ENCODE results near the gene NR6A1.

NR6A1 gene

GRCh38 chr9:124676159-124676551 lies 95.0 kb downstream of the NR6A1 start:
- Mint-ChIP-seq H3K9me3 (peaks cover 5% of the 10 kb centered on the region), H3K27ac (no peak overlapping the region), H3K4me1 (ENCODE audit: low read depth) (peaks cover 20% of the 10 kb centered on the region), H3K4me3 (no peak overlapping the region), H3K36me3 (ENCODE audit: low read depth) (peaks cover 3% of the 10 kb centered on the region), H3K27me3 (ENCODE audit: low read depth) (peaks cover 9% of the 10 kb centered on the region)
- no peak for DNase-seq (ENCODE audit: low spot score)

GRCh38 chr9:124675261-124676158 lies 95.6 kb downstream of the NR6A1 start:
- peaks cover 26% of the 10 kb centered on the region for H3K4me1 Mint-ChIP-seq (ENCODE audit: low read depth)
- peaks cover 3% of the 10 kb centered on the region for H3K36me3 Mint-ChIP-seq (ENCODE audit: low read depth)
- no peak overlapping the region for H3K4me3 Mint-ChIP-seq

GRCh38 chr9:124674651-124675050 lies 96.5 kb downstream of the NR6A1 start:
- Mint-ChIP-seq H3K36me3 (ENCODE audit: low read depth) (peaks cover 3% of the 10 kb centered on the region), H3K27ac (no peak overlapping the region), H3K9me3 (peaks cover 5% of the 10 kb centered on the region), H3K4me3 (no peak overlapping the region), H3K27me3 (ENCODE audit: low read depth) (peaks cover 9% of the 10 kb centered on the region), H3K4me1 (ENCODE audit: low read depth) (peaks cover 28% of the 10 kb centered on the region)
- DNase-seq (ENCODE audit: low spot score): no peak

More at GRCh38 chr9:124675261-124676158, 95.6 kb downstream of the NR6A1 start:
- no peak for DNase-seq (ENCODE audit: low spot score)
- peaks cover 9% of the 10 kb centered on the region for H3K27me3 Mint-ChIP-seq (ENCODE audit: low read depth)
- H3K27ac Mint-ChIP-seq: no peak overlapping the region
- H3K9me3 Mint-ChIP-seq: peaks cover 5% of the 10 kb centered on the region

GRCh38 chr9:124673063-124673462 lies 98.0 kb downstream of the NR6A1 start:
- Mint-ChIP-seq H3K4me1 (ENCODE audit: low read depth) (peaks cover 30% of the 10 kb centered on the region), H3K9me3 (peaks cover 5% of the 10 kb centered on the region), H3K36me3 (ENCODE audit: low read depth) (peaks cover 3% of the 10 kb centered on the region), H3K27ac (no peak overlapping the region), H3K27me3 (ENCODE audit: low read depth) (peaks cover 11% of the 10 kb centered on the region), H3K4me3 (no peak overlapping the region)
- DNase-seq (ENCODE audit: low spot score): no peak

GRCh38 chr9:124671861-124672260 lies 99.2 kb downstream of the NR6A1 start:
- no peak overlapping the region for H3K27ac Mint-ChIP-seq
- H3K36me3 Mint-ChIP-seq (ENCODE audit: low read depth): peaks cover 3% of the 10 kb centered on the region
- H3K4me3 Mint-ChIP-seq: no peak overlapping the region
- H3K9me3 Mint-ChIP-seq: peaks cover 5% of the 10 kb centered on the region
- no peak for DNase-seq (ENCODE audit: low spot score)
- peaks cover 30% of the 10 kb centered on the region for H3K4me1 Mint-ChIP-seq (ENCODE audit: low read depth)
- peaks cover 11% of the 10 kb centered on the region for H3K27me3 Mint-ChIP-seq (ENCODE audit: low read depth)

- no peak overlapping the region for H3K4me3 Mint-ChIP-seq
- H3K9me3 Mint-ChIP-seq: no peaks in the 10 kb centered on the region
- H3K4me1 Mint-ChIP-seq (ENCODE audit: low read depth): peaks cover 19% of the 10 kb centered on the region
- no peak overlapping the region for H3K27ac Mint-ChIP-seq
- no peak for DNase-seq (ENCODE audit: low spot score)
- H3K27me3 Mint-ChIP-seq (ENCODE audit: low read depth): peaks cover 7% of the 10 kb centered on the region
- H3K36me3 Mint-ChIP-seq (ENCODE audit: low read depth): no peaks in the 10 kb centered on the region
These were observed 104.5 kb downstream of the NR6A1 start for GRCh38 chr9:124666642-124667041.

- H3K27me3 Mint-ChIP-seq (ENCODE audit: low read depth): peaks cover 7% of the 10 kb centered on the region
- no peaks in the 10 kb centered on the region for H3K36me3 Mint-ChIP-seq (ENCODE audit: low read depth)
- H3K9me3 Mint-ChIP-seq: no peaks in the 10 kb centered on the region
- H3K4me1 Mint-ChIP-seq (ENCODE audit: low read depth): peaks cover 14% of the 10 kb centered on the region
- H3K4me3 Mint-ChIP-seq: no peak overlapping the region
- DNase-seq (ENCODE audit: low spot score): no peak
- no peak overlapping the region for H3K27ac Mint-ChIP-seq
These were observed 105.6 kb downstream of the NR6A1 start for GRCh38 chr9:124665391-124666058.

- no peak overlapping the region for H3K4me3 Mint-ChIP-seq
- DNase-seq (ENCODE audit: low spot score): no peak
- no peaks in the 10 kb centered on the region for H3K9me3 Mint-ChIP-seq
- no peak overlapping the region for H3K27ac Mint-ChIP-seq
- H3K27me3 Mint-ChIP-seq (ENCODE audit: low read depth): peaks cover 5% of the 10 kb centered on the region
- no peaks in the 10 kb centered on the region for H3K36me3 Mint-ChIP-seq (ENCODE audit: low read depth)
- peaks cover 20% of the 10 kb centered on the region for H3K4me1 Mint-ChIP-seq (ENCODE audit: low read depth)
These were observed 107.0 kb downstream of the NR6A1 start for GRCh38 chr9:124664143-124664542.

GRCh38 chr9:124663046-124663961 lies 107.8 kb downstream of the NR6A1 start:
- Mint-ChIP-seq H3K9me3 (no peaks in the 10 kb centered on the region), H3K36me3 (ENCODE audit: low read depth) (no peaks in the 10 kb centered on the region), H3K27me3 (ENCODE audit: low read depth) (peaks cover 5% of the 10 kb centered on the region), H3K4me1 (ENCODE audit: low read depth) (peaks cover 27% of the 10 kb centered on the region), H3K27ac (no peak overlapping the region), H3K4me3 (no peak overlapping the region)
- no peak for DNase-seq (ENCODE audit: low spot score)

- Mint-ChIP-seq H3K4me3 (no peak overlapping the region), H3K27ac (no peak overlapping the region), H3K36me3 (ENCODE audit: low read depth) (no peaks in the 10 kb centered on the region), H3K27me3 (ENCODE audit: low read depth) (peaks cover 5% of the 10 kb centered on the region), H3K4me1 (ENCODE audit: low read depth) (peaks cover 32% of the 10 kb centered on the region), H3K9me3 (no peaks in the 10 kb centered on the region)
- no peak for DNase-seq (ENCODE audit: low spot score)
These were observed 108.5 kb downstream of the NR6A1 start for GRCh38 chr9:124662561-124662960.

GRCh38 chr9:124661271-124661670 lies 109.8 kb downstream of the NR6A1 start:
- Mint-ChIP-seq H3K4me3 (peak overlapping the region; percentile 67), H3K4me1 (ENCODE audit: low read depth) (peaks cover 35% of the 10 kb centered on the region), H3K9me3 (no peaks in the 10 kb centered on the region), H3K27me3 (ENCODE audit: low read depth) (peaks cover 5% of the 10 kb centered on the region), H3K27ac (no peak overlapping the region), H3K36me3 (ENCODE audit: low read depth) (no peaks in the 10 kb centered on the region)
- no peak for DNase-seq (ENCODE audit: low spot score)

- Mint-ChIP-seq H3K36me3 (ENCODE audit: low read depth) (no peaks in the 10 kb centered on the region), H3K27ac (peak overlapping the region; percentile 37), H3K27me3 (ENCODE audit: low read depth) (peaks cover 5% of the 10 kb centered on the region), H3K4me1 (ENCODE audit: low read depth) (peaks cover 35% of the 10 kb centered on the region), H3K9me3 (no peaks in the 10 kb centered on the region), H3K4me3 (peak overlapping the region; percentile 91)
- peak; percentile 12 for DNase-seq (ENCODE audit: low spot score)
These were observed 110.7 kb downstream of the NR6A1 start for GRCh38 chr9:124660341-124660801.

GRCh38 chr9:124659099-124659659 lies 111.9 kb downstream of the NR6A1 start:
- DNase-seq (ENCODE audit: low spot score): peak; percentile 15

More at GRCh38 chr9:124659099-124659659, 111.9 kb downstream of the NR6A1 start:
- Mint-ChIP-seq H3K4me1 (ENCODE audit: low read depth) (peaks cover 35% of the 10 kb centered on the region), H3K27me3 (ENCODE audit: low read depth) (peaks cover 3% of the 10 kb centered on the region), H3K36me3 (ENCODE audit: low read depth) (no peaks in the 10 kb centered on the region), H3K9me3 (no peaks in the 10 kb centered on the region), H3K4me3 (peak overlapping the region; percentile 91), H3K27ac (peak overlapping the region; percentile 76)

Measured in T-helper 2 cell treated with Interferon-gamma antibody and Interleukin-4, amounts not matched to agents 5 μg/mL and 100 μg/mL, for 36 hours (primary cell).